ENCODE measurements around the gene RRH.
"Not testable (repeated sequence)": the region's sequence is repeated elsewhere in the genome, so short reads cannot be mapped to it uniquely, and the experiment has no call there.

Gene RRH

GRCh38 chr4:109846395-109847098 lies 18.8 kb downstream of the RRH start:
- no peak for DNase-seq

- no peak for DNase-seq
Measured at GRCh38 chr4:109847896-109848442, 20.2 kb downstream of the RRH start, which contains the start of gene LRIT3. Gene LRIT3 (plus strand): TSS chr4:109848107. CDS start chr4:109848202, 95 bp downstream.

GRCh38 chr4:109848501-109848900 lies 20.7 kb downstream of the RRH start:
- no peak for DNase-seq

- no peak for DNase-seq
Measured at GRCh38 chr4:109850601-109851000, 22.8 kb downstream of the RRH start.

GRCh38 chr4:109859426-109860300 lies 31.9 kb downstream of the RRH start:
- not testable (repeated sequence) for DNase-seq

- DNase-seq = no peak
Measured at GRCh38 chr4:109861271-109861670, 33.5 kb downstream of the RRH start.

- DNase-seq = no peak
Measured at GRCh38 chr4:109861916-109862511, 34.2 kb downstream of the RRH start.

GRCh38 chr4:109864134-109864533 lies 36.4 kb downstream of the RRH start:
- no peak for DNase-seq

GRCh38 chr4:109870061-109870460 lies 42.3 kb downstream of the RRH start:
- DNase-seq = no peak

GRCh38 chr4:109872065-109872464 lies 44.3 kb downstream of the RRH start:
- DNase-seq = no peak

GRCh38 chr4:109872950-109873656 lies 45.3 kb downstream of the RRH start:
- DNase-seq = no peak

GRCh38 chr4:109873791-109874514 lies 46.2 kb downstream of the RRH start:
- DNase-seq = no peak

- no peak for DNase-seq
Measured at GRCh38 chr4:109875106-109875505, 47.3 kb downstream of the RRH start.

- not testable (repeated sequence) for DNase-seq
Measured at GRCh38 chr4:109875553-109875952, 47.8 kb downstream of the RRH start.

GRCh38 chr4:109876634-109877265 lies 49.0 kb downstream of the RRH start:
- no peak for DNase-seq

GRCh38 chr4:109877400-109877799 lies 49.6 kb downstream of the RRH start:
- DNase-seq = no peak

- no peak for DNase-seq
Measured at GRCh38 chr4:109878355-109878754, 50.6 kb downstream of the RRH start.

GRCh38 chr4:109879081-109879480 lies 51.3 kb downstream of the RRH start:
- DNase-seq = peak; percentile 1

- DNase-seq = no peak
Measured at GRCh38 chr4:109879636-109880314, 52.0 kb downstream of the RRH start.

GRCh38 chr4:109886303-109886702 lies 58.5 kb downstream of the RRH start:
- no peak for DNase-seq

GRCh38 chr4:109887071-109887470 lies 59.3 kb downstream of the RRH start:
- DNase-seq = no peak

Data from COR-L47 (cell line).